ENCODE results near the gene NPSR1.

The NPSR1 gene

DNA sequence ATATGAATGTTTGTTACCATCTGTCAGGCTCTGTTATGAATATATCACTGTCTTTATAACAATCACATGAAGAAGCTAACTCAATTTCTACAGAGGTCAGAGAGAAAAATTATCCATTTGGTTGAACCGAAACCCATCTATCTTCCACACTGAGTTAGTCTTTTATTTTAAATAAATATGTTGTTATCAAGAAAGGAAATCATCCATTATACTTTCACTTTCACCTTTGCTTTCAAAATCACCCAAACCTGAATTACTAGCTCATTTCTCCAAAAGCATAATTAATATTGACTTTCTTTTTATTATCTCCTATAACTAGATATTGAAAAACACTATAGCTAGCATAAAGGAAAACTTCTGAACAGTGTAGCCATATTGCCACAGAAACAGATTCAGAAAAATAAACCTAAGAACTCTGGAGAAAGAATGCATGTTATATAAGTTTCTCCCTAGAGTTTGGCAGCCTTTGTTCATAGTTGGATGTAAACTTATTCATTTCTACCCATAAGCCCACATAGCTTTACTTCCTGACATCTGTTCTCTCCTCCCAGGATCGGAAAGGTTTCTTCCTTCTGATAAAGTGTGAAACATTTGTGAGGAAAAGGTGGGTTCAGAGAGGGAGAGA is 66.0 kb downstream of the NPSR1 start:
- FAIRE-seq, result no peak

DNA sequence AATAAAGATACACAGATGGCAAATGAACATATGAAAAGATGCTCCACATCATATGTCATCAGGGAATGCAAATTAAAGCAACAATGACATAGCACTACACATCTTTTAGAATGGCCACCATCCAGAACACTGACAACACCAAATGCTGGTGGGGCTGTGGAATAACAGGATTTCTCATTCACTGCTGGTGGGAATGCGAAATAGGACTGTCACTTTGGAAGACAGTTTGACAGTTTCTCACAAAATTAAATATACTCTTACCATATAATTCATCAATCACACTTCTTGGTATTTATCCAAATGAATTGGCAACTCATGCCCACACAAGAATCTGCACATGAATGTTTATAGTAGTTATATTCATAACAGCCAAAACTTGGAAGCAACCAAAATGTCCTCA is 68.2 kb downstream of the NPSR1 start:
- no peak for FAIRE-seq

DNA sequence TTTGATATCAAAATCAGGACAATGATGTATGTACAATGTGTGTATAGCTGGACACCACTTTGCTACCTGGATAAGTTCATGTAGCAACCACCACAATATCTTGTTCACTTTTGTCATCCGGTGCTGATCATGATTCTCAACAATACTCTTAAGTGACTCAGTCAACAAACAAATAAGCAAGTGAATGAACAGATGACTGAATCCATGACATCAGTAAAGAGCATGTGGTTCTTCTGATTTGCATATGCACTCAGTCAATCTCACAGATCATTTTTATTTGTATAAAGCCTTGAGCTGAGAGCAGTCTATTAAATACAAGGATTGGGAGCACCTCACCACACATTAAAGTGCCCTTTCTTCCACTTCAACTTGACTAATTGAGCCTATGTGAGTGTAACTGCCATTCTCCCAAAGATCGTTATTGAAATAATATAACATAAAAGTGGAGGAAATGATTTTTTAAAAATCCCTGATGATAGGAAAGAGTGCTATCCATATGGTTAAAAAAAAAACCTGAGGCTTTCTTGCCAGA is 69.5 kb downstream of the NPSR1 start:
- FAIRE-seq, result no peak

DNA sequence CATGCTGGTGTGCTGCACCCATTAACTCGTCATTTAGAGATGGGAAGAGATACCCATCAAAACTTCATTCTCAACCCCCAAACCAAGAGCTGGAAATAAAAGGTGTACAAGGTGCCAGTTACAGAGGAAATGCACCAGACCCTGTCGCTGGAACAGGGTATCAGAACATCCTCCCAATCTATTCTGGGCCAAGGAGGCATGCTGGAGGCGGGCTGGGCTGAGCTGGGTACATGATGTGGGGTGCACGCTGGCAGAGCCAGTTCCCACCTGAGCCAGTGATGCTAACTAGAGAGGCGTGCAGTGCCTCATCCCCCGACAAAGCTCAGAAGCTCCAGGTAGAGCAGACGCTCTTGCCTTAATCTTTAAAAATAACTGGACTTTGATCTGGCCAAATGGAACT is 70.1 kb downstream of the NPSR1 start:
- no peak for FAIRE-seq

DNA sequence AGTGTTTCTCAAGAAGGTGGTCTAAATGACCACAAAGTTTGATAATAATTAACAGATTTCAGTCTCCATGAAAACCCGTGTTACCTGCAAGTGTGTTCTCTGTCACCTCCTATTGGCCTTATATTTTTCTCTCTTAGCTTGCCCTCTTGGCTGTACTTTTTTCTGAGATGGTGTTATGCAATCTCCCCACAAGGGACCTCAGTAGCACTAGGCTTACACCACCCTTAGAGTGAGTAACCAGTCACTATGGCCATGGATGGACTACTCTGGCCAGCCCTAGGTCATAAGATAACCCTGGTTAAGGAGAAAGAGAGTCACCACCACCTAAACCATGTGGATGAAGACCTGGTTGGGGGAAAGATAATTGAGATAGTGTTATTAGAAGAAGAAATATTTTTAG is 76.8 kb downstream of the NPSR1 start:
- no peak for FAIRE-seq

DNA sequence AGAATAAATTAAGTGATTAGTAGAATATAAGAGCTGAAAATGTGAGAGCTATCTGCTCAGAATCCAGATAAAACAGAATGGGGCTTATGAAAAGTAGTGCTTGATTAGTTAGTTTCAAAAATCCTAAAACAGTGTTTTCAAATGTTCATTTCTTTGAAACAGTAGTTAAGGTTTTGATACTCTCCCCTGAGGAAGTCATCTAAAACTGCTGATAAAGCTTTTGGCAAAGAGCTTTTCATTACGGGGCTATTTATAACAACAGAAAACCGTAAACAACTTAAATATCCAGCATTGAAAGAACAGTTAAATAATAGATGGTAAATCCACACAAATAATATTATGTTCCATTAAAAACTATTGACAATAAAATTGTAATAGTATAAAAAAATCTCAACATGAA is 77.5 kb downstream of the NPSR1 start:
- no peak for FAIRE-seq

DNA sequence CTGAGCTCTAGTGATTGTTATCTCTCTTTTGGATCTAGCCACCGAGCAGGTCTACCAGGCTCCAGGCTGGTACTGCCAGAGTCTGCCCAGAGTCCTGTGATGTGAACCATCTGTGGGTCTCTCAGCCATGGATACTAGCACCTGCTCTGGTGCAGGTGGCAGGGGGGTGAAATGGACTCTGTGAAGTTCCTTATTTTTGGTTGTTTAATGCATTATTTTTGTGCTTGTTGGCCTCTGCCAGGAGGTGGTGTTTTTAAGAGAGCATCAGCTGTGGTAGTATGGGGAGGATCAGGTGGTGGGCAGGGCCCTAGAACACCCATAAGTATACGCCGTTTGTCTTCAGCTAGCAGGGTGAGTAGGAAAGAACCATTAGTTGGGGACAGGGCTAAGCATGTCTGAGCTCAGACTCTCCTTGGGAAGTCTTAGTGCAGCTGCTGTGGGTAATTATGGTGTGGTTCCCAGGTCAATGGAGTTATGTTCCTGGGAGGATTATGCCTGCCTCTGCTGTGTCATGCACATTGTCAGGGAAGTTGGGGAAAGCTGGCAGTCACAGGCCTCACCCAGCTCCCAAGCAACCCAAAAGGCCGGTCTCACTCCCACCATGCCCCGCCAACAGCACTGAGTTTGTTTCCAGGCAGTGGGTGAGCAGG is 81.8 kb downstream of the NPSR1 start:
- FAIRE-seq, result no peak

DNA sequence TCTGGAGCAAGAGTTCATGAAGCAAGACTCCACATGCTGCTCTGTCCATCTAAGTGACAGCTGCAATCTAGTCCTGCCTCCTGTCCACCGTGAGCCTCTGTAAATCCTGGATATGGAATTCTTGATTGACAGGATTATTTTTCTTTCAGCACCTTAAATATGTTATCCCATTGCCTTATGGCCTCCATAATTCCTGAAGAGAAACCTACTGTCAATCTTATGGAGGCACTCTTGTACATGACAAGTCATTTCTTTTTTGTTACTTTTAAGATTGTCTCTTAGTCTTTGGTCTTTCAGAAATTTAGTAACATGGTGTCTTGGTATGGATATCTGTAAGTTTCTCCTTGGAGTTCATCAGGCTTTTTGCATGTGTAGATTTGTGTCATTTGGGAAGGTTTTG is 82.8 kb downstream of the NPSR1 start:
- no peak for FAIRE-seq

DNA sequence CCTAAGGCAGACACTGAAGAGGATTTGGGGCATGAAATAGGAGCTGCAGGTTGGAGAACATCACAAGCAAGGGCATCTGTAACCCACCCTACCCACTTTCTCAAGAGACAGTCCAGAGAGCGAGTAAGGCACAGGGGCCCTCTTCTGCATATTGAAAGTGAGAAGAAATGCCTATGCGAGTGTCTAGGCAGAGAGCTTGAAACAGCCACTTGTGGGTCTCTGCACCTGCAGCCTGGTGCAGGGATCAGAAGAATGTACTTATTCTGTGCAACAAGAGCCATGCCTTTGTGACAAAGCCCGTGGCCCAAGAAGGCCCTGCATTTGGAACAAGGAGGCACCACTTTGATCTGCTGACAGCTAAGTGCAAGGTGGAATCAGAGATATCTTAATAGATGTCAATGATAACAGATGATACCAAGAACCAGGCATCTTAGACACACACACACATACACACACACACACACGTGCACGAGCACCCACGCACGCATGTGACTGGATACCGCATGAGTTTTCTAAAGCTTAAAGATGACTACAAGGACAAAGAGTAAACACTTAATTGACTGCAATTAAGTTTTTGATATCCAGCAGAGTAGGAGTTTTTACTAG is 89.3 kb downstream of the NPSR1 start:
- FAIRE-seq, result no peak

DNA sequence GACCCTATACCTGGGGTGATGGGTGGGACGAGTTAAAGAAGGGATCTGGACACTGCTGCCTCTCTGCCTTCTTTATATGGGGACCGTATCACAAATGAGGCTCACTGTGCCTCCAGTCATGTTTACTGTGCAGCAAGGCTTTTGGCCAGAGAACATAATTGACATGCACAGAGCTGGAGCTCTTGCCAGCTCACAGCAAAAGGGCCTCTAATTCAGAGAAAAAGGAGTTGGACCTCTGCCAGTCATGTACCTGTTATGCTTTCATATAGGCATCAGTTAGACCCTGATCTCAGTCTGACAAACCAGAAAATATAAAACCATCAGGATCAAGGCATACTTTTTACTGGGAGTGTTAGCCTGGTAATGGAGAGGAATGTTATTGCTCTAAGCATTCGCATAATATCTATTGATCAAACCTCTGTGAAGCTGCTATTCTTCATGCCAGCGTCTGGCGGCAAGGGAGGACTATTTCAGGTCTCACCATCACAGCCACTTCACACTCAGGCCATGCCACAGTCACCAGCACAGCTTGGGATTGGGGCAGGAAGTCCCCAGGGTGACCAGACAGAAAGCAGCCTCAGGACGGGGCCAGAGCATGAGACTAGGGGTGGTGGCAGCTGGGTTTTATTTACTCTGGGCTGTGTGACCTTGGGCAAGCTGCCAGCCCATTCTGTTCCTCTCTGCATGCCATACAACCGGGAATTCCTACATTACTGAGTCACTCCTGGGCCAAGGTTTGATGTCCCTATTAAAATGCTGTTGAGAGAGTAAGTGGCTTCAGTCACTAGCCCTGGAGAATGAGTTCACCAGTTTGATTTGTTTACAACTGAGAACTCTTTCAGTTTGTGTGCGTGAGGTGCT is 90.1 kb downstream of the NPSR1 start:
- FAIRE-seq, result no peak

DNA sequence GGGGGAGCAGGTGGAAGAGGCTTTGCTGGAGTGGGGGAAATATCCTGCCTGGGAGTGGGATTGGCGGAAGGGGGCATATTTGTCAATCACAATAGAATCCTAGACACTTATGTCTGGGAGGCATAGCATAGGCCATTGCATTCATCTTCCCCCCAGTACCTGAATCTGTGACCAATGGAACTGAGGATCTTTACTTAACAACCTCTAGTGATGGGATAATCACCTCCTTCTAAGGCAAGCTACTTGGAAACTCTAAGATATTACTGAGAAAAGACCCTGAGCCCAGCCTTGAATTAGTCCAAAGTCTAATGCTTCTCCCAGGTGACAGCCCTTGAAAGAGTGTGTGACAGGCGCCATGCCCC is 90.7 kb downstream of the NPSR1 start:
- no peak for FAIRE-seq

DNA sequence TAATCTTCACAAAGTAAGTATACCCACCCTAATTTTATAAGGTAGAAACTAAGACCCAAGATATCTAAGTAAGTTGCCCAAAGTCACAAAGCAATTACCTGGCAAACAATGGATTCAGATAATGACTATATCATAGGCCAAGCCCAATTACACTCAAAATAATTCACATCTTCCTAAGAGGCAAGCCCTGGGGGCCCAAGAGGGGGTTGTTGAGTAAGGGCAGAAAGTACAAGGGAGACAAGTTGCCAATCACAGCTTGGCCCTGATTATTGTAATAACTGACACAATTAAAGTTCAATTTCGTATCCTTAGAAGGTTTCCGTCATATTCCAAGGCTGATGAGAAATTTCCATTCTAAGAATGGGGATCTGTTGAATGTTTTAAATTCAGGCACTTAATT is 91.4 kb downstream of the NPSR1 start:
- no peak for FAIRE-seq

DNA sequence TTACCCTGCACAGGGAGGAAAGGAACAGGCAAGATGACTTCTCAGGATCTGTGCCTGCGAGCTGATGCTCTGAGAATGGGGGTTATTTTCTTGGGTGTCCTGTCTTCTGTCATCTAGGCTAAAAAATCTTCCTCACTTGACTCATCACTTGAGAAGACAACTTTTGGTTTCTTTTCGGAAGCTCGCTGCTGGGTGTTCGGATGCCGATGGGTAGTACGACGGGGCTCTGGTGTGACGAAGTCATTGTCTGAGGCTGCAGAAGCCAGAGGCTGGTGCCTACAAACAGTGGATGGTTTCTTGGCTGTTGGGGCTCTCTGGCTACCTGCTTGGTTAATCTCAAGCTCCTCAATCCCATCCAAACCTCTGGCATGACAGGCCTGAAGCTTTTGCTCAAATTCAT is 92.2 kb downstream of the NPSR1 start:
- no peak for FAIRE-seq

DNA sequence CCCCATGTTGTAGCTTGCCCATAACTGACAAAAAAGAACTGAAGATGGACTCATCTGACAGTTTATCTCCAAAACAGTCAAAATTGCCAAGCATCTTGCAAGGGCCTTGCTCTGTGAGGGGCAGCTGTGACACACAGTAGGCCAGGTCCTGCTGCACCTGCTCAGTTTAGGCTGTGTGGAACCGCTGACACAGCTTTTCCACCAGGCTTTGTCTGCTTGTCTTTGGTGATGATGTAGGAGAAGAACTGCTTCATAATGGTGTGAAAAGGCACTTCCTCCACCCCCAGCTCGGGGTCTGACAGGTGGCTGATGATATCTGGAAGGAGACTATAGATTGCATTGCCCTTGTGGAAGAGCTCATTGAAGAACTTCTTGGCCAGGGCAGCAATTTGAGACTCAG is 92.6 kb downstream of the NPSR1 start:
- no peak for FAIRE-seq

DNA sequence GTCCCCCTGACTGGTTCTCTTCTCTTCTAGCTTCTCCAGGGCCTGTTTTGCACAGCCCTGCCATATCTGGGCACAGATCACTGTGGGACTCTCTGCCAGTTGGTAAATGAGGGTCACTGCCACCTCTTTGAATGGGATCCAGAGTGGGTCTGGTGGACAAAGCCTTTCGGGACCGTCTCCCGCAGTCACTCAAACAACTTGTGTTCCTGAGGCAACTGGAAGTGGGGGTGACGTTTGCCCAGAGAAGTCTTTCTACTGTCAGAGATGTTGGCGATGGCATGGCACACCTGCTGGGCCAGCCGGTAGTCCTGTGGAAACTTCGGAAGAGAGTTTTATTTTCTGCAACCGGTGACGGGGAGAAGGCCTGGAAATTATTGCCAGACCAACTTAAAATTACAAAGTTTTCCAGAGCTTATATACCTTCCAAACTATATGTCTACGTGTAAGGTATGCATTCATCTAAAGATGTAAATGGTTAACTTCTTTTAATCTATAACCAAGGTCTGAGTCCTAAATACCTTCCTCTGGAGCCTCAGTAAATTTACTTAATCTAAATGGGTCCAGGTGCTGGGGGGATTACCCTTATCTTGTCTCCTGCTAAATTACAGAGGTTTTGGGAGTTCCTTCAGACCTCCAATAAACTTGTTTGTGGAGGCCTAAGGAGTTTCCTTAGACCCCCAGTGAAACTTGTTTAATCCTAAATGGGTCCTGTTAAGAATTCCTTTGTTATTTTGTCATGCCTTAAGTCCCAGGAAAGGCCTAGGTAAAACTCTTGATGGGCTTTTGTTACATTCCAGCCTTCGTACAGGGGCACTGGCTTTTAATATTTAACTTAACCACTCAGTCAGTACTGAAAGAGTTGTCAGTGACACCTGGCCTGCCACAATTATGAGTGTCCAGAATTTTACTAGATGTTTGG is 94.0 kb downstream of the NPSR1 start:
- no peak for FAIRE-seq

DNA sequence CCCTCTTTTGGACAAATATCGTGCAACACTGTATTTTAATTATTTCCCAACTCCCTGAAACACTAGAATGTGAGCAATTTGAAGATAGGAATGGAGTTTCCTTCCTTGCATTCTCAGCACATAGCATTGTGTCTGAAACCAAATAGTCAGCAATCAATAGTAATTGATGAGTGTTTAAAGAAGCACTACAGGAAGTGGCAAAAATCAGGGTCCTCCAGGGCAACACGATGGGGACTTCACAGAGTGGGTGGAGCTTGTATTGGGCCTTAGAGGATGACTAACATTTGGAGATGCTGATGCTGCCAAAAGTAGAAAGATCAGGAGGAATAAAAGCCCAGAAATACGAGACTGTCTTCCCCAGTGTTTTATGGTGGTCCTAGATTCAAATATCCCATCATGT is 94.9 kb downstream of the NPSR1 start:
- no peak for FAIRE-seq

DNA sequence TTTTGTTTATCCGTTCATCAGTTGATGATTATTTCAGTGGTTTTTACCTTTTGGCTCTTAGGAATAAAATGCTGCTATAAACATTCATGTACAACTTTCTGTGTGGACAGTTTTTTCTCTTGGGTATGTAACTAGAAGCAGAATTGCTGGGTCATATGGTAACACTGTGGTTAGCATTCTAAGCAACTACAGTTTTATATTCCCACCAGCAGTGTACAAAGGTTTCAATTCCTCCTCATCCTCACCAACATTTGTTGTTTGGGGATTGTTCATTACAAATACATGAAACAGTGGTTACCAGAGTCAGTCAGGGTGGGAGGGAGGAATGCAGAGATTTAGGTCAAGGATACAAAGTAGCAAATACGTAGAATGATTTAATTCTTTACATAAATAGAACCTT is 97.0 kb downstream of the NPSR1 start:
- FAIRE-seq, result no peak

DNA sequence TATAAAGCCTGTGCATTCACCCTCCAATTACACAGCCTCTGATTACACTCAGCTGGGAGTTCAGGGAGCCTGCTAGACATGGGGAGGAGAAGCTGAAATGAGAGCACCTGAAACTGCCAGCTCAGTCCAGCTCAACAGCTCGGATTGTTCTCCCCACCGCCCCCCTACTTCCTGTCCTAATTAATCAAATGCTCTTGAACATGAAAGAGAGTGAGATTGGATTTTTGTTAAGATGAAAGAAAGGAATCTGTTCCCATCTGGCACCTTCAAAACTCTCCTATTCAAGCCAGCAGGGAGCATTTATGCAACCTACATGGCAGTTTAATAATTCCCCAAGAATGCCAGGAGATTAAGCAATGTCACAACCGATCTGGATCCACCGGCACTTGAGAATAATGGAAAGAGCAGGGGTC is 98.0 kb downstream of the NPSR1 start:
- FAIRE-seq, result no peak

DNA sequence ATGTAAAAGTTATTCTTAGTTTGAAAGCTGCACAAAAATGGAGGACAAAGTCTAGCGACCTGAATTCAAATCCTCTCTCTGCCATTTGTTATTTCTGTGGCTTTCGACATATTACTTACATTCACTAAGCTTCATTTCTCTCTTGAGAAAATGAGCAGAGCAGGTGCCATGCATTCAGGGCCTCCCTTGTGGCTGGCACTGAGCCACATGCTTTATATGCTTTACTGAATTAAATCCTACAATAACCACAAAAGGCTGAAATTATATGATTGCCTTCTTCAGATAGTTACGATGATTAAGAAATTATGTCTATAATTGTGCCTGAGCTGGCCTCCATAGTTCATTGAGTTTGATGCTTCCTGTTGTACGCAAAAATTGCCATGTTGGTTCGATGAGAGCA is 98.7 kb downstream of the NPSR1 start:
- no peak for FAIRE-seq

DNA sequence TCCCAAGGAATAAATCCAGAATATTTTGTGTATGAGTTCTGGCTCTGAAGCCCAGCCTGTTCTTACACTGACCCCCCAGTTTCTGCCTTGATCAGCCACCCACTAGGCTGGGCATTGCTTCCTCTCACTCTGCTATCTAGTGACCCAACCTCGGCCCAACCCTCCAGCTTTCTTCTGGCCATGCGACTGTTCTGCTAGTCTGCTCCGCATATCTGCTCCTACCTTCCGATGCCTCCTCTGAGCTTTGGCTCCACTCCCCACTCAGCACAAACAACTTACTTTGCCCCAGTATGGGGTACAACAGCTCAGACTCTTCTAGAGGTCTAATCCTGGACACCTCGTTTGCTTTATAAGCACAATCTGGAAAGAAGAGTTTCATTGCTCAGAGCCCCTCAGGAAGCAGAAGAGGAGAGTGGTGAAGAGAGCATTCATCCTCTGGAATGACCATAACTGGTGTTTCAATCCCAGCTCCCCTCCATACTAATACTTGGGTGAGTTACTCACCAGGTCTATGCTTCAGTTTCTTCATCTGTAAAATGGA is 99.6 kb downstream of the NPSR1 start:
- no peak for FAIRE-seq

DNA sequence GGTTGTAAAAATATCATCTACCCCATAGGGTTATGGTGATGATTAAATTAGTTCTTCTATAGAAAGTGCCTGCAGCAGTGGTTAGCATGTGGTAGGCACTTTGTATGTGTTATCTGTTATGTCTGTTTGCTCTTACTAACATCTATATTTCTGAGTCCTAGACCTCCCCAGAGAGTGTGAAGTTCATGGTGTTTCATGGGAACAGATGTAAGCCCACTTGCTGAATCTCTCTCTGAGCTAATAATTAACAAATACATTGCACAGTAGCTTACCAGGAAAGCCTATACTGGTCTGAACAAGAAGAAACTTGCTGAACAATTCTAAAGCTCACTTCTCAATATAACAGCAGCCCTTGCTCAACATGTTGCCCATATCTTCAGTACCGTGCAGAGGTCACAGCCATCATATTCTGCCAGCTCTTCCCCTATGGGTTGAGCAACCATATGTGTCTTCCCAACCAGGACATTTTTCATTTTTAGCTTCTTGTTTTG is 100.1 kb downstream of the NPSR1 start:
- FAIRE-seq, result no peak
